Trophoblast cell (in vitro differentiated cells and primary cell): ENCODE results near the gene GLRX3.

Source experiments
- DNase-seq, 2 donors: peaks; one replicate each; pipeline ENCODE4 v3.0.0-alpha.2; 2016
- H2AFZ ChIP-seq: 2 replicates; pipeline ENCODE4 v1.6.1; 2013; ENCODE audit warnings: low read length, moderate library complexity, mild to moderate bottlenecking; ENCODE audit not compliant: insufficient read depth, poor library complexity
- H2AK5ac ChIP-seq: 2 replicates; pipeline ENCODE4 v1.6.1; 2013; ENCODE audit warnings: mild to moderate bottlenecking, low read length
- H2BK120ac ChIP-seq: 2 replicates; pipeline ENCODE4 v1.6.1; 2013; ENCODE audit warnings: low read length, mild to moderate bottlenecking, moderate library complexity; ENCODE audit not compliant: insufficient read depth, poor library complexity
- H2BK12ac ChIP-seq: 2 replicates; pipeline ENCODE4 v1.6.1; 2013; ENCODE audit warnings: mild to moderate bottlenecking, low read length, moderate library complexity
- H2BK5ac ChIP-seq: 2 replicates; pipeline ENCODE4 v1.6.1; 2013; ENCODE audit warnings: low read length, low read depth, moderate library complexity, mild to moderate bottlenecking; ENCODE audit not compliant: poor library complexity
- H3K14ac ChIP-seq: 2 replicates; pipeline ENCODE4 v1.6.1; 2013; ENCODE audit warnings: mild to moderate bottlenecking, low read length
- H3K18ac ChIP-seq: 2 replicates; pipeline ENCODE4 v1.6.1; 2013; ENCODE audit warnings: mild to moderate bottlenecking, low read length
- H3K23ac ChIP-seq: 2 replicates; pipeline ENCODE4 v1.6.1; 2013; ENCODE audit warnings: low read length
- H3K27ac ChIP-seq: 2 replicates; pipeline ENCODE4 v1.5.1; 2013; ENCODE audit warnings: low read depth, mild to moderate bottlenecking, inconsistent platforms, low read length, moderate library complexity
- H3K27me3 ChIP-seq: 2 replicates; pipeline ENCODE4 v1.6.1; 2013; ENCODE audit warnings: inconsistent platforms, mild to moderate bottlenecking, low read length, moderate library complexity; ENCODE audit not compliant: insufficient read depth
- H3K36me3 ChIP-seq, 2 experiments: 1 replicate in 1 of 2; 2 replicates in 1 of 2; pipeline ENCODE4 v1.6.1; 2013; ENCODE audit warnings: low read length in 2 of 2, mild to moderate bottlenecking in 2 of 2, moderate library complexity in 1 of 2; ENCODE audit not compliant: insufficient read depth in 2 of 2, control insufficient read depth in 1 of 2
- H3K4ac ChIP-seq: 2 replicates; pipeline ENCODE4 v1.6.1; 2013; ENCODE audit warnings: low read depth, mild to moderate bottlenecking, low read length, moderate library complexity
- H3K4me1 ChIP-seq, 2 experiments: 1 replicate in 1 of 2; 2 replicates in 1 of 2; pipeline ENCODE4 v1.6.1; 2013; ENCODE audit warnings: low read length in 2 of 2, mild to moderate bottlenecking in 2 of 2, moderate library complexity in 1 of 2; ENCODE audit not compliant: insufficient read depth in 2 of 2, control insufficient read depth in 1 of 2
- H3K4me2 ChIP-seq: 2 replicates; pipeline ENCODE4 v1.6.1; 2013; ENCODE audit warnings: inconsistent platforms, mild to moderate bottlenecking, low read length, moderate library complexity
- H3K4me3 ChIP-seq: 2 replicates; pipeline ENCODE4 v1.5.1; 2013; ENCODE audit warnings: mild to moderate bottlenecking, low read depth, low read length, inconsistent platforms
- H3K79me1 ChIP-seq: one replicate; pipeline ENCODE4 v1.6.1; 2013; ENCODE audit warnings: low read length
- H3K79me2 ChIP-seq: 2 replicates; pipeline ENCODE4 v1.6.1; 2013; ENCODE audit warnings: low read length, mild to moderate bottlenecking; ENCODE audit not compliant: control insufficient read depth, insufficient read depth, poor library complexity
- H3K9ac ChIP-seq: 2 replicates; pipeline ENCODE4 v1.6.1; 2013; ENCODE audit warnings: mild to moderate bottlenecking, low read length
- H3K9me3 ChIP-seq: 2 replicates; pipeline ENCODE4 v1.6.1; 2013; ENCODE audit warnings: low read depth, mild to moderate bottlenecking, control low read depth, inconsistent platforms, low read length; ENCODE audit not compliant: insufficient read depth
- H4K12ac ChIP-seq: 2 replicates; pipeline ENCODE4 v1.6.1; 2013; ENCODE audit warnings: low read depth, mild to moderate bottlenecking, low read length, moderate library complexity
- H4K8ac ChIP-seq: 2 replicates; pipeline ENCODE4 v1.6.1; 2013; ENCODE audit warnings: low read depth, mild to moderate bottlenecking, low read length, moderate library complexity
- H4K91ac ChIP-seq: one replicate; pipeline ENCODE4 v1.6.1; 2013; ENCODE audit warnings: low read depth, mild to moderate bottlenecking, low read length, moderate library complexity
- WGBS: extraction: QIAGEN DNeasy Blood & Tissue Kit; methylation state at CpG from one replicate; pipeline ENCODE4 v1.1.7; 2013; ENCODE audit warnings: missing lambda C conversion rate; ENCODE audit not compliant: insufficient read length, insufficient coverage; ENCODE audit errors: extremely low coverage; 5-methylcytosine and 5-hydroxymethylcytosine counted together

The GLRX3 gene

GRCh38 chr10:130191380-130191779 lies 55.2 kb downstream of the GLRX3 start:
- H2AK5ac ChIP-seq, result no peak overlapping the region
- H4K8ac ChIP-seq, result no peak overlapping the region
- peaks cover 5% of the 10 kb centered on the region for H3K79me2 ChIP-seq
- no CpG with 5 or more reads among the region's 22 CpGs for WGBS
- no peak overlapping the region for H3K23ac ChIP-seq
- H3K27ac ChIP-seq, result no peak overlapping the region
- peak overlapping the region; percentile 6 for H3K18ac ChIP-seq
- no peaks in the 10 kb centered on the region for H3K9me3 ChIP-seq
- no peak overlapping the region for H4K12ac ChIP-seq
- no peak for DNase-seq
- no peak overlapping the region for H3K4me2 ChIP-seq
- H4K91ac ChIP-seq, result no peak overlapping the region
- H3K4me1 ChIP-seq, result peaks cover 8 to 11% of the 10 kb centered on the region in 2 experiments
- no peak overlapping the region for H3K4ac ChIP-seq
- no peak overlapping the region for H3K4me3 ChIP-seq
- H3K27me3 ChIP-seq, result no peaks in the 10 kb centered on the region
- H3K36me3 ChIP-seq, result peaks cover 17 to 20% of the 10 kb centered on the region in 2 experiments
- H2AFZ ChIP-seq, result no peak overlapping the region
- no peak overlapping the region for H3K14ac ChIP-seq
- no peak overlapping the region for H3K9ac ChIP-seq
- no peak overlapping the region for H2BK5ac ChIP-seq
- H3K79me1 ChIP-seq, result peaks cover 7% of the 10 kb centered on the region
- H2BK12ac ChIP-seq, result no peak overlapping the region
- no peak overlapping the region for H2BK120ac ChIP-seq

- no peak overlapping the region for H3K14ac ChIP-seq
- no peak overlapping the region for H2AFZ ChIP-seq
- no peak overlapping the region for H2BK5ac ChIP-seq
- peaks cover 14 to 15% of the 10 kb centered on the region in 2 experiments for H3K36me3 ChIP-seq
- H2AK5ac ChIP-seq, result no peak overlapping the region
- no peak overlapping the region for H4K12ac ChIP-seq
- no peak overlapping the region for H3K4me3 ChIP-seq
- no peak overlapping the region for H3K27ac ChIP-seq
- H3K27me3 ChIP-seq, result no peaks in the 10 kb centered on the region
- peaks cover 7% of the 10 kb centered on the region for H3K79me1 ChIP-seq
- peaks cover 2% of the 10 kb centered on the region for H3K9me3 ChIP-seq
- peaks cover 5% of the 10 kb centered on the region for H3K79me2 ChIP-seq
- H3K4me2 ChIP-seq, result no peak overlapping the region
- H2BK120ac ChIP-seq, result no peak overlapping the region
- H3K18ac ChIP-seq, result no peak overlapping the region
- H4K8ac ChIP-seq, result no peak overlapping the region
- no peak overlapping the region for H2BK12ac ChIP-seq
- no peak overlapping the region for H3K23ac ChIP-seq
- no peak for DNase-seq
- WGBS, result no CpG with 5 or more reads among the region's 10 CpGs
- no peak overlapping the region for H3K9ac ChIP-seq
- H3K4me1 ChIP-seq, result peaks cover 8 to 11% of the 10 kb centered on the region in 2 experiments
- H4K91ac ChIP-seq, result no peak overlapping the region
- H3K4ac ChIP-seq, result no peak overlapping the region
These were observed 56.2 kb downstream of the GLRX3 start for GRCh38 chr10:130192276-130192848.

DNA sequence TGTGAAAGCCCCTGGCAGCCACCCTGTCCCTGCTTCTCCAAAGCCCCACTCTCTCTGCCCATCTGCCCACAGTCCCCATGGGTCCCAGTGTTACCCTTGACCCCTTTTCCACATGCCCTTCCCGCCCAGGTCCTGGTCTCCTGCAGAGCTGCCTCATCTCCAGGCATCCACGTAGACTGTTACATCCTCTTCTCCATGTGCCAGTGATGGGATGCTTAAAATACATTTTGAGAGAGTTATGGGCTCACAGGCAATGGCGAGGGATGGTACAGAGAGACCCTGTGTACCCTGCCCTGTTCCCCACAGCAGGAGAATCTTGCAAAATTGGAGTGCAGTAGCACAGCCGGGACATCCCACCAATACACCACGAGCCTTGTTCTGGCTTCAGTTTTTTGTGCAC lies 56.8 kb downstream of the GLRX3 start:
- Histone ChIP-seq H3K9ac (no peak overlapping the region), H3K14ac (no peak overlapping the region), H2BK120ac (no peak overlapping the region), H2AK5ac (no peak overlapping the region), H2BK12ac (no peak overlapping the region), H3K23ac (no peak overlapping the region), H2AFZ (no peak overlapping the region), H3K4me3 (no peak overlapping the region), H4K12ac (no peak overlapping the region), H2BK5ac (no peak overlapping the region), H4K91ac (no peak overlapping the region), H3K36me3 (peaks cover 8% of the 10 kb centered on the region in 2 experiments), H3K4me2 (no peak overlapping the region), H3K9me3 (peaks cover 2% of the 10 kb centered on the region), H3K27ac (no peak overlapping the region), H3K27me3 (no peaks in the 10 kb centered on the region), H4K8ac (no peak overlapping the region), H3K79me1 (peaks cover 7% of the 10 kb centered on the region), H3K18ac (no peak overlapping the region), H3K4ac (no peak overlapping the region), H3K4me1 (peaks cover 8 to 11% of the 10 kb centered on the region in 2 experiments), H3K79me2 (peaks cover 5% of the 10 kb centered on the region)
- no CpG with 5 or more reads among the region's 5 CpGs for whole genome bisulfite sequencing
- DNase-seq, result no peak

DNA sequence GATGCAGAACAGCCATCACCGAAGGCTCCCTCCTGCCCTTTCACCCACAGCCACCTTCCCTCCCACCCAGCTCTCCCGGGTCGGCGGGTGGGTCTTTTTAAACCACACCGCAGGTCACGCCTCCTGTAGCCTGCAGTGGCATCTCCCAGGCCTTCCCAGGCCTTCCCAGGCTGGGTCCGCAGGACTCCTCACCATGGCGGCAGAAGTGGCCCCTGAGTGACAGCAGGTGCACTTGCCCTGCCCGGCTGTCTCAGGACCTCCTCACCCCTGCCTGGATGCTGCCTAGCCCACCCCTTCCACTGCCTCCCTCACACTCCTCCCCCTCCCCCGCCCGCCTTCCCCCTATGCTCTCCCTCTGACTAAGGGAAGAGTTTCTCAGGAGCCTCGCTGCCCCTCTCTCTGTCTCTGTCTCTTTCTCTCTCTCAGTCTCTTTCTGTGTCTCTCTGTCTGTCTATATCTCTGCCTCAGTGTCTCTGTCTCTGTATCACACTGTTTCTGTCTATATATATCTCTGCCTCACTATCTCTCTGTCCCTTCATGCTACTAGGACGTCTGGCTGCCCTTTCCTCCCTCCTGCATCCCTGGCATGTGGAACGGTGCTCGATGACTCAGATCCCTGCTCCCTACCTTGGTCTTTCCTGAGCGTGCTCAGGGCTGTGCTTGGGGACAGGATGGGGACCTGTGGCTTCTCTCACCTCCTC lies 57.5 kb downstream of the GLRX3 start:
- WGBS, result no CpG with 5 or more reads among the region's 16 CpGs
- H3K4me1 ChIP-seq, result peaks cover 8 to 11% of the 10 kb centered on the region in 2 experiments
- H3K9me3 ChIP-seq, result peaks cover 2% of the 10 kb centered on the region
- no peak overlapping the region for H3K18ac ChIP-seq
- H4K12ac ChIP-seq, result no peak overlapping the region
- no peak overlapping the region for H4K91ac ChIP-seq
- H2BK120ac ChIP-seq, result no peak overlapping the region
- no peak for DNase-seq
- no peak overlapping the region for H3K23ac ChIP-seq
- H2AFZ ChIP-seq, result no peak overlapping the region
- no peaks in the 10 kb centered on the region for H3K27me3 ChIP-seq
- no peak overlapping the region for H3K14ac ChIP-seq
- H2BK12ac ChIP-seq, result no peak overlapping the region
- peaks cover 5% of the 10 kb centered on the region for H3K79me2 ChIP-seq
- H4K8ac ChIP-seq, result no peak overlapping the region
- no peak overlapping the region for H2BK5ac ChIP-seq
- H3K27ac ChIP-seq, result no peak overlapping the region
- H2AK5ac ChIP-seq, result no peak overlapping the region
- H3K36me3 ChIP-seq, result peaks cover 7 to 9% of the 10 kb centered on the region in 2 experiments
- no peak overlapping the region for H3K4me3 ChIP-seq
- no peak overlapping the region for H3K4me2 ChIP-seq
- H3K4ac ChIP-seq, result no peak overlapping the region
- H3K9ac ChIP-seq, result no peak overlapping the region
- peaks cover 7% of the 10 kb centered on the region for H3K79me1 ChIP-seq
